ENCODE results near the gene BCAP31.
"Not testable (repeated sequence)": the region's sequence is repeated elsewhere in the genome, so short reads cannot be mapped to it uniquely, and the experiment has no call there.

BCAP31 gene

DNA sequence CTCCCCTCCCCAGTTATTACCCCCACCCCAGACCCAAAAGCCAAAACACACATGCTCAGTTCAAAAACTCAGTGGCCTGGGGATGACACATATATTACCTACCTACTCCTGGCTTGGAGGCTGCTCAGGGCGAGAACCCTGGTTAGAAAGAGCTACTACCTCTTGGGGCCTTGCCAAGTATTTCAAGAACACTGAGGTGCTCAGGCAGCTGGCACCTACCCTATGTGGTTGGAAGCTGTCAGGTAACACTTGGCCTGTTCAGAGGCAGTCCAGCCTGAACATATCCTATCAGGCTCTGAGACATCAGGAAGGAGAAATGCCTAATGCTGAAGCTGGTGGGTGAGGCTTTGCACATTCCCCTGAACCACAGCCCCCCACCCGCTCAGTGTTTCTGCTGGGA is 4.9 kb downstream of the BCAP31 start:
- no peak overlapping the region for H3K27ac ChIP-seq (ENCODE audit: low read depth, low read length)
- H3K4me3 ChIP-seq (ENCODE audit: low read depth in 1 of 5, low read length in 5 of 5) = no peak overlapping the region
- peaks cover 3 to 46% (median 38%) of the 10 kb centered on the region in 5 donors for H3K36me3 ChIP-seq (ENCODE audit: control insufficient read depth in 5 of 5, insufficient read depth in 5 of 5, low read length in 5 of 5)
- H3K9ac ChIP-seq (ENCODE audit: low read length in 5 of 5) = no peak overlapping the region
- peaks cover 0 to 20% (median 3%) of the 10 kb centered on the region in 5 donors for H3K27me3 ChIP-seq (ENCODE audit: control insufficient read depth in 5 of 5, insufficient read depth in 4 of 5, low read length in 5 of 5)
- H3K9me3 ChIP-seq (ENCODE audit: control insufficient read depth in 5 of 5, low read length in 5 of 5) = peaks cover 0 to 3% (median 0%) of the 10 kb centered on the region in 5 donors
- peaks cover 5 to 18% (median 12%) of the 10 kb centered on the region in 5 donors for H3K4me1 ChIP-seq (ENCODE audit: control insufficient read depth in 5 of 5, insufficient read depth in 5 of 5, low read length in 5 of 5)

DNA sequence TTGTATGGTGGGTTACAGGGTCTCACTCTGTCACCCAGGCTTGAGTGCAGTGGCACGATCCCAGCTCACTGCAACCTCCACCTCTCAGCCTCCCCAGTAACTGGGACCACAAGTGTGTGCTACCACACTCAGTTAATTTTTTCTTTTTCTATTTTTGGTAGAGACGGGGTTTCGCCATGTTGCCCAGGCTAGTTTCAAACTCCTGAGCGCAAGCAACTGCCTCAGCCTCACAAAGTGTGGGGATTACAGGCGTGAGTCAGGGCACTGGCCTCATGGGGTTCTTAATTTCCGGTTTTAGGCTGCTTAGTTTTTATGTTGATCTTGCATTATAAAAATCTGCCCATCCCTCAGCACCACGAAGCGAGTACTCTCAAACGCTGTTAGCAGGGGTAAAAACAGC is 6.7 kb downstream of the BCAP31 start:
- Histone ChIP-seq H3K4me3 (ENCODE audit: low read depth in 1 of 5, low read length in 5 of 5) (no peak overlapping the region), H3K9ac (ENCODE audit: low read length in 5 of 5) (no peak overlapping the region), H3K27me3 (ENCODE audit: control insufficient read depth in 5 of 5, insufficient read depth in 4 of 5, low read length in 5 of 5) (peaks cover 0 to 15% (median 3%) of the 10 kb centered on the region in 5 donors), H3K27ac (ENCODE audit: low read depth, low read length) (no peak overlapping the region), H3K4me1 (ENCODE audit: control insufficient read depth in 5 of 5, insufficient read depth in 5 of 5, low read length in 5 of 5) (peaks cover 0 to 8% (median 6%) of the 10 kb centered on the region in 5 donors), H3K36me3 (ENCODE audit: control insufficient read depth in 5 of 5, insufficient read depth in 5 of 5, low read length in 5 of 5) (peaks cover 6 to 58% (median 44%) of the 10 kb centered on the region in 5 donors), H3K9me3 (ENCODE audit: control insufficient read depth in 5 of 5, low read length in 5 of 5) (no peaks in the 10 kb centered on the region)

DNA sequence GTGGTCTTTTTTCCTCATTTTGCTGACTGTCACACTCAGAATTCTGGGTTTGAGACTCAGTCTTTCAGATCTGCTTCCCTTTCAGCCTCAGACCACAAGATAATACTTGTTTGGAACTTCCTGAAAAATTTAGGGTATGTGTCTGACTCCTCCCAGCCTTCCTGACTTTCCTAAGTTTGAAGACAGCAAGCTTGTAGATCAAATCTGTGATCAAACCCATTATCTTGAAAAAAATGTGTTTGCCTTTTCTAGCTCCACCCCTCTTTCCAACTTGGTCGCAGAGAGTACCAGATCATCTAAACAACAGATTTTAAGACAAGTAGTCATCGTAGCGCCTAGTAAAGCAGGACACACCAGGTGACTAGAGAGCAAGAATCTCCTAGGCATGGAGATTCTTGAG is 9.9 kb downstream of the BCAP31 start:
- Histone ChIP-seq H3K27me3 (ENCODE audit: control insufficient read depth in 5 of 5, insufficient read depth in 4 of 5, low read length in 5 of 5) (peaks cover 0 to 10% (median 4%) of the 10 kb centered on the region in 5 donors), H3K9me3 (ENCODE audit: control insufficient read depth in 5 of 5, low read length in 5 of 5) (no peaks in the 10 kb centered on the region), H3K36me3 (ENCODE audit: control insufficient read depth in 5 of 5, insufficient read depth in 5 of 5, low read length in 5 of 5) (peaks cover 6 to 57% (median 38%) of the 10 kb centered on the region in 5 donors)

DNA sequence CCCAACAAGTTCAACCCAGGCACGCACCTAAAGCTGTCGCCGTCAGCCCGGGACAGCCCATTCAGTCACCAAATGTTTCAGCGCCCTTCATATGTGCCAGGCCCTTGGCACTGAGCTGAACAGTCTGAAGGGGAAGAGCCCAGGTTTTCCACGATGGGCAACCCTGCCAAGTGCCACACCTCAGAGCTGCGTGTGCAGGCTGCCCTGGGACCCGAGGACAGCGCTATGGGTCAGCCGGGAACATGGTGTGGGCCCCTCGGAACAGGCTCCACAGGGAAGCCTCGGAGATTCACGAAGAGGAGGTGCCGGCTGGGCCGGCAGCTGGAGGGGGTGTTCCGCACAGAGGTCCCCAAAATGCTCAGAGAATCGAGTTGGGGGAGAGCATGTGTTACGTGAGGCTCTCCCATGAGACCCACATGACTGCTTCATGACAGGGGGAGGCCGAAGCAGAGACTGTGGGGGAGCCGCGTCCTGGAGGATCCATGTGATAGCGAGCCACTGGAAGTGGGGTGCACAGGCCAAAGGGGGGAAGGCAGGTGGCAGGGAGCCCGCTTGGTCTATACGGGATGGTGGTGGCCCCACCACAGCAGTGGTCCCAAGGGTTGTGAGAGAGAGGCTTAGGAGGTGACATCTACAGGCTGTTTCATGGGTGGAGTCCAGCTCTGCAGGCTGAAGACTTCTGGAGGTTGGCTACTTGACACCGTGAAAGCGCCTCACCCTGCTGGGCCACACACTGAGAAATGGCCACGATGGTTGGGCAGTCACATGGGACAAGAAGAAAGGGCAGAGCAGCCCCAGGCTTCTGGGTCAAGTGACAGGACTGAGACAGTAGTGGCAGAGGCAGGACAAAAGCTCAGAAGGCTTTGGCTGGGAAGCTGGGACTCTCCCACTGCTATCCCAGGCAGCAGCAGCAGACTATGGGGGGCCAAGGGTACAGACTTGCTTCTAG is 14.2 kb downstream of the BCAP31 start:
- peaks cover 0 to 9% (median 6%) of the 10 kb centered on the region in 5 donors for H3K4me1 ChIP-seq (ENCODE audit: control insufficient read depth in 5 of 5, insufficient read depth in 5 of 5, low read length in 5 of 5)
- peaks cover 6 to 41% (median 17%) of the 10 kb centered on the region in 5 donors for H3K36me3 ChIP-seq (ENCODE audit: control insufficient read depth in 5 of 5, insufficient read depth in 5 of 5, low read length in 5 of 5)
- peaks cover 0 to 12% (median 0%) of the 10 kb centered on the region in 5 donors for H3K27me3 ChIP-seq (ENCODE audit: control insufficient read depth in 5 of 5, insufficient read depth in 4 of 5, low read length in 5 of 5)

More for the DNA sequence above, 9.9 kb downstream of the BCAP31 start:
- H3K4me1 ChIP-seq (ENCODE audit: control insufficient read depth in 5 of 5, insufficient read depth in 5 of 5, low read length in 5 of 5) = no peaks in the 10 kb centered on the region
- H3K4me3 ChIP-seq (ENCODE audit: low read depth in 1 of 5, low read length in 5 of 5) = no peak overlapping the region
- no peak overlapping the region for H3K9ac ChIP-seq (ENCODE audit: low read length in 5 of 5)
- no peak overlapping the region for H3K27ac ChIP-seq (ENCODE audit: low read depth, low read length)

DNA sequence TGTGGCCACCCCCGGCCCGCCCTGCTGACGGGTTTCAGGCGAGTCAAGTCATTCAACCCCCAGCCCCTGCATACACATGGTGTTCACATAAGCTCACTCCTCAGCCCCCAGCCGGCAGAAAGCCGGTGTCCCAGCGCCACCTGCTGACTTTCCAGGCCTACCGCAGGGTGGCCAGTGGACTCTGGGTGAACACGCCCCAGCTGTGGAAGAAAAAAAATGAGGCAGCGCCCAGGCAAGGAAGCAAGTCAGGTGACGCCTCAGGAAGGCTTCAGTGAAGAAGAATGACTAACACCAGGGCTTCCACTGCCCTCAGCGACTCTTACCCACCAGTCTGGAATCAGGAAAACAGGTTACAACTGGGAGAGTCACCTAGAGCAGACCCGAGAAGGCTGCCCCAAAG is 15.8 kb downstream of the BCAP31 start:
- Histone ChIP-seq H3K9ac (ENCODE audit: low read length in 5 of 5) (no peak overlapping the region), H3K4me3 (ENCODE audit: low read depth in 1 of 5, low read length in 5 of 5) (no peak overlapping the region), H3K27me3 (ENCODE audit: control insufficient read depth in 5 of 5, insufficient read depth in 4 of 5, low read length in 5 of 5) (peaks cover 0 to 12% (median 3%) of the 10 kb centered on the region in 5 donors), H3K27ac (ENCODE audit: low read depth, low read length) (no peak overlapping the region), H3K9me3 (ENCODE audit: control insufficient read depth in 5 of 5, low read length in 5 of 5) (no peaks in the 10 kb centered on the region), H3K36me3 (ENCODE audit: control insufficient read depth in 5 of 5, insufficient read depth in 5 of 5, low read length in 5 of 5) (peaks cover 0 to 42% (median 16%) of the 10 kb centered on the region in 5 donors), H3K4me1 (ENCODE audit: control insufficient read depth in 5 of 5, insufficient read depth in 5 of 5, low read length in 5 of 5) (peaks cover 0 to 9% (median 6%) of the 10 kb centered on the region in 5 donors)

More for the DNA sequence above, 14.2 kb downstream of the BCAP31 start:
- no peak overlapping the region for H3K4me3 ChIP-seq (ENCODE audit: low read depth in 1 of 5, low read length in 5 of 5)
- H3K9me3 ChIP-seq (ENCODE audit: control insufficient read depth in 5 of 5, low read length in 5 of 5) = no peaks in the 10 kb centered on the region
- H3K9ac ChIP-seq (ENCODE audit: low read length in 5 of 5) = no peak overlapping the region
- H3K27ac ChIP-seq (ENCODE audit: low read depth, low read length) = no peak overlapping the region

DNA sequence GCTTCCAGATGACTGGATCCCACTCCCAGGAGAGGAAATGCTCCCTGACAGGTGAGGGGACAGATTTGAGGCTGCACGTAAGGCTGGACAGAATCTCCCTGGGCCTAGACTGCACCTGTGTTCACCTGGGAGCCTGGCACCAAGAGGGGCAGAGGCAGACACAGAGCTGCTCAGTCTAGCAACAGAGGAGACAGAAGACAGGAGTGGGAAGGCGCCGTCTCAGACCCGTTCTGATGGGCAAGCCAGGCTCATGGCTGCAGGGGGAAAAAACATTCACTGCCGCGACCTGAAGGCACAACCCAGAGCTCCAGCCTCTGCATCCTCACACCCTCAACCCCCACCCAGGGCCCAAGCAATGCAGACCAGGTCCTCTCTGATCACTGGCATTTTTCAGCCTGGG is 16.8 kb downstream of the BCAP31 start:
- Histone ChIP-seq H3K27ac (ENCODE audit: low read depth, low read length) (no peak overlapping the region), H3K4me1 (ENCODE audit: control insufficient read depth in 5 of 5, insufficient read depth in 5 of 5, low read length in 5 of 5) (peaks cover 0 to 15% (median 6%) of the 10 kb centered on the region in 5 donors), H3K4me3 (ENCODE audit: low read depth in 1 of 5, low read length in 5 of 5) (no peak overlapping the region), H3K9me3 (ENCODE audit: control insufficient read depth in 5 of 5, low read length in 5 of 5) (no peaks in the 10 kb centered on the region), H3K9ac (ENCODE audit: low read length in 5 of 5) (no peak overlapping the region), H3K27me3 (ENCODE audit: control insufficient read depth in 5 of 5, insufficient read depth in 4 of 5, low read length in 5 of 5) (peaks cover 0 to 12% (median 3%) of the 10 kb centered on the region in 5 donors), H3K36me3 (ENCODE audit: control insufficient read depth in 5 of 5, insufficient read depth in 5 of 5, low read length in 5 of 5) (peaks cover 0 to 47% (median 18%) of the 10 kb centered on the region in 5 donors)

DNA sequence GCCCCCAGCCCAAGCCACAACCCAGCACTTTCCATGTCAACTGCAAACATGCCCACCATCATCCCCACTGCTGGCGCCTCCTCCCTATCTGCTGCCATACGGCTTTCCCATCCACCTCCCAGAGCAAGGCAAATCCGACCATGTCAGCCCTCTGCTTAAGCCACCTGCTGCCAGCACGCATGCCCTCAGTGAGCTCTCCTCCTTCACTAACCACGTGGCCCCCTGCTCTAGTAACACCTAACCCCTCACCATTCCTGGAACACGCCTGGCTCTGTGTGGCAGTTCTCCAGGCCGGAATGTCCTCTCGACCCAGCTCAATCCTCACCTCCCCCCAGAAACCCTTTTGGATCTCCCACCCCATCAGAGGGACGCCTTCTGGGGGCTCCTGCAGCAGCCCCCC is 17.4 kb downstream of the BCAP31 start:
- Histone ChIP-seq H3K27ac (ENCODE audit: low read depth, low read length) (no peak overlapping the region), H3K27me3 (ENCODE audit: control insufficient read depth in 5 of 5, insufficient read depth in 4 of 5, low read length in 5 of 5) (peaks cover 0 to 14% (median 3%) of the 10 kb centered on the region in 5 donors), H3K4me1 (ENCODE audit: control insufficient read depth in 5 of 5, insufficient read depth in 5 of 5, low read length in 5 of 5) (peaks cover 0 to 15% (median 6%) of the 10 kb centered on the region in 5 donors), H3K9ac (ENCODE audit: low read length in 5 of 5) (no peak overlapping the region), H3K36me3 (ENCODE audit: control insufficient read depth in 5 of 5, insufficient read depth in 5 of 5, low read length in 5 of 5) (peaks cover 0 to 53% (median 23%) of the 10 kb centered on the region in 5 donors), H3K9me3 (ENCODE audit: control insufficient read depth in 5 of 5, low read length in 5 of 5) (no peaks in the 10 kb centered on the region), H3K4me3 (ENCODE audit: low read depth in 1 of 5, low read length in 5 of 5) (no peak overlapping the region)

DNA sequence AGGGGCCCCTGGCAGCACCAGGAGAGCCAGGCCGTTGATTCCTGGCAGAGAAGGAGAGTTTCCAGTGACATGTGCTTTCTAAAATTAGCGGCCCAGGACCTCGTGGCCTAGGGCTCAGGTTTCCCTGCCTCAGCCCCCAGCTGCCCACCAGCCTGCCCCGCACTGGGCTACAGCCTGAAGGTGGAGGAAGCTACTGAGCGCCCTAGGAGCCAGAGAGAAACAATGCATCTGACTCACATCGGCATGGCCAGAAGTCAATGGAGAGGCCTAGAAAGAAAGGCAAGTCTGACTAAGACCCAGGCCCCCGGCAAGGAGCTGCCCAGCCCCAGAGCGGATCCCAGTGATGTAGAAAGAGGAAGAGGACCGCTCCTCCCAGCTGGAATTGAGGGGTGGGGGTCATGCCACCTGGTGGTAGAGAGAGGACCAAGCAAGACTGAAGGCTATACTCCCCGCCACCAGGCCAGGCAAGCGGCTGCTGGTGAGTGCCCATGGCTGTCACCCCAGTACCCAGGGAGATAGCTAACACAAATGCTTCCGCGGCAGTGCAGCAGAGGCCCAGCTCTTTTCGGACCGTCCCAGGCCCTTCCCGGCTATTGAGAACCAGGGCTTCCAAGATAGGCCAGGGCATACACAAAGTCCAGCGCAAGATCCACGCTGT is 18.7 kb downstream of the BCAP31 start:
- not testable (repeated sequence) for H3K27ac ChIP-seq (ENCODE audit: low read depth, low read length); H3K9ac ChIP-seq (ENCODE audit: low read length in 5 of 5); H3K4me3 ChIP-seq (ENCODE audit: low read depth in 1 of 5, low read length in 5 of 5); H3K9me3 ChIP-seq (ENCODE audit: control insufficient read depth in 5 of 5, low read length in 5 of 5)
- Histone ChIP-seq H3K36me3 (ENCODE audit: control insufficient read depth in 5 of 5, insufficient read depth in 5 of 5, low read length in 5 of 5) (peaks cover 0 to 62% (median 33%) of the 10 kb centered on the region in 5 donors), H3K27me3 (ENCODE audit: control insufficient read depth in 5 of 5, insufficient read depth in 4 of 5, low read length in 5 of 5) (peaks cover 0 to 13% (median 3%) of the 10 kb centered on the region in 5 donors), H3K4me1 (ENCODE audit: control insufficient read depth in 5 of 5, insufficient read depth in 5 of 5, low read length in 5 of 5) (peaks cover 0 to 23% (median 6%) of the 10 kb centered on the region in 5 donors)

DNA sequence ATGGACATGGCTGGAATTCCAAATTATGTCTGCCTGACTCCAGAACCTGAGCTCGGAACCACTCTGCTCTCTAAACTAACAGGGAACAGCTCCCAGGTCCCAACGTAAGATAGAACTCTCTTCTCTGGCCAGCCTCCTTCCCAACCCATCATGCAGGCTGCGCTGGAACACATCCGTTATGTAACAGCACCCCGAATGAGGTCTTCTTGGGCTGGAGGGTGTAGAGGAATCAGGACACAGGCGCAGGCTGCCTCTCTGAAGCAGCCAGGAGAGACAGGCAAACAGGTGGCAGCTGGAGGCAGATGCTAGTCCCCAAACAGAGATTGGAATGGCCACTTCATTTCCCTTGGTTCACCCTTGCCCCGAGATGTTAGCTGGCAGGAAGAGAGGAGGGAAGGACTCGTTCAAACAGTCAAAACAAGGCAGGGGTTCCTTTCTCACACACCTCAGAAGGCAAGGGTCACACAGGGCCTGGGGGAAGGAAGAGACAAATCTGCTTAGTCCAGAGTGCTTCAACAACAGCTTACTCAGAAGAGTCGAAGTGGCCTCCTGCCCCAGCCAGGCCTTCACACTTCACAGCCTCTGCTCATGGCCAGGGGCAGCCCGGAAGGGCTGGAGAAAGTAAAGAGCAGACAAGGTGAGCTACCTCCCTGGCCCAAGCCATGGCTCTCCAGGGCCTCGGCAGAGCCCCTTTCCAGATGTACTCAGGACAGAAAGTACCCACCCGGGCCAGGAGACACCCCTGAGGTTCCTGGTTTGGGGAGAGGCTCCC is 19.4 kb downstream of the BCAP31 start:
- H3K27me3 ChIP-seq (ENCODE audit: control insufficient read depth in 5 of 5, insufficient read depth in 4 of 5, low read length in 5 of 5); H3K27ac ChIP-seq (ENCODE audit: low read depth, low read length); H3K9me3 ChIP-seq (ENCODE audit: control insufficient read depth in 5 of 5, low read length in 5 of 5); H3K9ac ChIP-seq (ENCODE audit: low read length in 5 of 5); H3K4me3 ChIP-seq (ENCODE audit: low read depth in 1 of 5, low read length in 5 of 5): not testable (repeated sequence)
- Histone ChIP-seq H3K4me1 (ENCODE audit: control insufficient read depth in 5 of 5, insufficient read depth in 5 of 5, low read length in 5 of 5) (peaks cover 0 to 28% (median 6%) of the 10 kb centered on the region in 5 donors), H3K36me3 (ENCODE audit: control insufficient read depth in 5 of 5, insufficient read depth in 5 of 5, low read length in 5 of 5) (peaks cover 0 to 56% (median 32%) of the 10 kb centered on the region in 5 donors)

Measured in subcutaneous abdominal adipose tissue (tissue), 5 donors.